ENCODE results near the gene FOXP1. TPM values are rescaled to one million over a fixed set of nuclear protein-coding genes. Genes with fewer than 3 reads are reported as not detected.

FOXP1 gene
- total RNA-seq, 1 donor = 195 TPM

DNA sequence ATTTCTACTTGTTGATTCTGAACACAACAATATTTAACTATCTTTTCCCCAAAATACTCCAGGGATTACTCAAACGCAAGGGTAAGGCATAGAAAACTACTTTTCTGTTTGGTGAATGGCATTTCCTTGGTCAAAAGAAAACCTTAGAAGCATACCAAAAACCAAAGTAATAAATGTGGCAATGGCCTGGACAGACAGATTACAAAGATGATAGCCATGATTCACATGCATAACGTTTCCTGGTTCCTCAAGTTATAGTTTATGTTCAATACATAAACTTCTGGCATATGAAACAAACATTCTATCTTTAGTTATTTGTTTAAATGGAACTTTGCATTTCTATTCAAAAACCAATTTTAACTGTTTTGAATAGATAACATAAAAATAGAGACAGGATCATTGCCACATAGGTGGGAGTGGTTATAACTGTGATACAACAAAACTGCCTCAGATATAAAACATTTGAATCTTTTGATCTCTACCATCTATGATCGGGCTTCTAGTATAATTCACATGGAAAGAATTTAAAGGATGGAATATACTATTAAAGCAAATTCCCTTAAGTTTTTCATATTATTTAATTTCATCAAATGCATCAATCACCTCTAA lies 32.1 kb downstream of the FOXP1 start:
- Histone ChIP-seq H4K20me1 (ENCODE audit: insufficient read depth, low read length) (no peaks in the 10 kb centered on the region), H3K4me1 (ENCODE audit: insufficient read depth, low read length) (peaks cover 33% of the 10 kb centered on the region), H3K9me3 (ENCODE audit: low read depth, low read length) (no peaks in the 10 kb centered on the region), H3K27ac (ENCODE audit: low read depth, low read length) (peak overlapping the region; percentile 84), H3K27me3 (ENCODE audit: insufficient read depth, low read length) (no peaks in the 10 kb centered on the region), H3K4me3 (ENCODE audit: insufficient read depth, low read length) (no peak overlapping the region), H3K36me3 (ENCODE audit: insufficient read depth, low read length) (no peaks in the 10 kb centered on the region), H3K79me2 (ENCODE audit: insufficient read depth, low read length) (peaks cover 68% of the 10 kb centered on the region), H2AFZ (ENCODE audit: low read length) (no peak overlapping the region), H3K4me2 (ENCODE audit: insufficient read depth, low read length) (peak overlapping the region; percentile 52)
- TF ChIP-seq CTCF (IDR thresholded peaks at IDR 0.05; ENCODE audit: extremely low read depth, low read depth, low read length) = no peak
- no peak for DNase-seq (ENCODE audit: insufficient read length, low spot score, missing footprints)

DNA sequence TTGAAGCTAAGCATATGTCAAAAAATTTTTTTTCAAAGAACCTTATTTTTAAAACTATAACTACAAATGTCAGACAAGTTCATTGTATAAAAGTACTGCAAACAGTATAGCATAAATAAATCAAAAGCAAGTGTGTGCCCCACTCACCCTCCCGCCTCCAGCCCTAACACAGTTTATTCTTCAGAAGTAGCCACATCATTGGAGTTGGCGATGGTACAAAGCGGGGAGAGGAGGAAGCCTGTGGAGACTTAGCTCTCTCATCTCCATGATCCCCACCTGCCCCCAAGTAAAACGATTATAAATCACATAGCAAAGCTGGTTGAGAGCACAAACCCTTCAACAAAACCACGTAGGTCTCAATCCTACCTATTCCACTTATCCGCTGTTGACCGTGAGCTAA lies 33.6 kb downstream of the FOXP1 start:
- Histone ChIP-seq H3K27ac (ENCODE audit: low read depth, low read length) (peak overlapping the region; percentile 84), H3K4me1 (ENCODE audit: insufficient read depth, low read length) (peaks cover 33% of the 10 kb centered on the region), H3K27me3 (ENCODE audit: insufficient read depth, low read length) (no peaks in the 10 kb centered on the region), H3K79me2 (ENCODE audit: insufficient read depth, low read length) (peaks cover 69% of the 10 kb centered on the region), H2AFZ (ENCODE audit: low read length) (no peak overlapping the region), H3K4me3 (ENCODE audit: insufficient read depth, low read length) (no peak overlapping the region), H3K9me3 (ENCODE audit: low read depth, low read length) (no peaks in the 10 kb centered on the region), H3K4me2 (ENCODE audit: insufficient read depth, low read length) (no peak overlapping the region), H3K36me3 (ENCODE audit: insufficient read depth, low read length) (no peaks in the 10 kb centered on the region), H4K20me1 (ENCODE audit: insufficient read depth, low read length) (no peaks in the 10 kb centered on the region)
- no peak for TF ChIP-seq CTCF (IDR thresholded peaks at IDR 0.05; ENCODE audit: extremely low read depth, low read depth, low read length)
- no peak for DNase-seq (ENCODE audit: insufficient read length, low spot score, missing footprints)

DNA sequence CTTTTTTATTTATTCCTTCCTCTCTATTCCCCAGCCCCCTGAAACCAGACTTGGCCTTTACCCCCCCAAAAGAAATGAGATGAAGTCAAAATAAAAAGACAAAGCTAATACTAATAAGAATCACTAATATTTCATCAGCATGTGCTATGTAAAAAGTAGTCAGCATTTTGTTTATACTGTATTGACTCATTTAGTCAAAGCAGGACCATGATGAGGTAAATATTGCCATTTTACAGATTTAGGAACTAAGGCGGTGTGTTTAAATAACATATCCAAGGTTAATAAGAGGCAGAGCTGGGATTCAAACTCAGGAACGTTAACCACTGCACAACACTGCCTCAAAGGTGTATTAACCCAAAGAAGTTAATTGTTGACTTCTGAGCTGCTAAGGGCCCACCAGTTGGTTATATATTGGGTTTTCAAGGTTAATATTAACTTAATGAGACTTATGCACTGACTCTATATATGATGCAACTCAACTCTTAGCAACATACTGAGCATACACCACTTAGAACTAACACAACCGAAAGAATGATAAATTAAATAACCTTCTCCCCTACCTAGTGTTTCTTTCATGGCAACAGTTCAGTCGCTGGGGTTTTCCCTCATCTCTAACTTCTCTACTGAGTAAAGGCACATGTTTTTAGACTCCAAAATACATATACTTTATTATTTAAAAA lies 34.7 kb downstream of the FOXP1 start:
- H3K4me2 ChIP-seq (ENCODE audit: insufficient read depth, low read length) = no peak overlapping the region
- H3K79me2 ChIP-seq (ENCODE audit: insufficient read depth, low read length) = peaks cover 67% of the 10 kb centered on the region
- H2AFZ ChIP-seq (ENCODE audit: low read length) = no peak overlapping the region
- no peak overlapping the region for H3K4me3 ChIP-seq (ENCODE audit: insufficient read depth, low read length)
- H3K27ac ChIP-seq (ENCODE audit: low read depth, low read length) = no peak overlapping the region
- no peaks in the 10 kb centered on the region for H3K36me3 ChIP-seq (ENCODE audit: insufficient read depth, low read length)
- no peaks in the 10 kb centered on the region for H3K27me3 ChIP-seq (ENCODE audit: insufficient read depth, low read length)
- no peak for DNase-seq (ENCODE audit: insufficient read length, low spot score, missing footprints)
- H4K20me1 ChIP-seq (ENCODE audit: insufficient read depth, low read length) = no peaks in the 10 kb centered on the region
- H3K4me1 ChIP-seq (ENCODE audit: insufficient read depth, low read length) = peaks cover 30% of the 10 kb centered on the region
- no peak for TF ChIP-seq CTCF (IDR thresholded peaks at IDR 0.05; ENCODE audit: extremely low read depth, low read depth, low read length)
- no peaks in the 10 kb centered on the region for H3K9me3 ChIP-seq (ENCODE audit: low read depth, low read length)
